HCT116 (cell line): ENCODE data around the gene APBA2. TPM values are rescaled to one million over a fixed set of nuclear protein-coding genes. Genes with fewer than 3 reads are reported as not detected.

Experiments
- ATAC-seq: fragments of 200-7000 bp; cut with Tn5 transposase; 2 replicates; pipeline ENCODE4 v1.9.1; 2020; ENCODE audit warnings: mild to moderate bottlenecking, moderate library complexity
- BruUV-seq: library from RNA; stranded (reverse); fragments of 400-500 nt; replicated peaks from 2 replicates; lab custom pipeline; 2021; lab: Mats Ljungman, UMichigan
- CTCF ChIA-PET: fragments of 300-600 bp; sonication (Branson Sonifier 250); formaldehyde crosslinking; loops from one replicate; lab custom pipeline; 2021; ENCODE audit warnings: antibody characterized with exemption; lab: Charles Lee
- POLR2A ChIA-PET: fragments of 300-600, 350-600 bp; sonication (Branson Sonifier 250); formaldehyde crosslinking; loops from one replicate; lab custom pipeline; 2021; ENCODE audit warnings: antibody characterized with exemption; lab: Charles Lee
- RAD21 ChIA-PET, 2 experiments: fragments of 300-600 bp; sonication (Branson Sonifier 250); formaldehyde crosslinking; loops; one replicate each; lab custom pipeline; 2023; ENCODE audit warnings: low total read pairs in 2 of 2; ENCODE audit not compliant: uncharacterized antibody in 2 of 2, unreplicated experiment in 2 of 2, low non-redundant PET in 1 of 2; lab: Charles Lee
- DNase-seq: peaks from one replicate; pipeline ENCODE4 v3.0.0-alpha.2; 2010; ENCODE audit warnings: low read depth, low spot score
- H2AFZ ChIP-seq: fragments of 200-600 bp; shearing (Covaris generic), sonication (generic); 2 replicates; pipeline ENCODE4 v1.6.1; 2017; ENCODE audit warnings: low read depth, mixed run types, mixed read lengths, antibody characterized with exemption, low read length; ENCODE audit not compliant: poor library complexity, severe bottlenecking
- H3K27ac ChIP-seq: 2 replicates; pipeline ENCODE4 v1.5.1; 2012; ENCODE audit warnings: low read depth, low read length
- H3K27me3 ChIP-seq: fragments of 200-600 bp; sonication (generic); 2 replicates; pipeline ENCODE4 v1.6.1; 2016; ENCODE audit warnings: mixed run types, low read length, mixed read lengths; ENCODE audit not compliant: insufficient read depth
- H3K36me3 ChIP-seq, 2 experiments: fragments of 200-500 bp in 1 of 2; fragments of 200-600 bp in 1 of 2; sonication (Bioruptor generic) in 1 of 2; sonication (generic) in 1 of 2; 2 replicates each; pipeline versions ENCODE4 v1.5.1 to v1.6.1; 2014 to 2016; ENCODE audit warnings: low read length in 2 of 2, inconsistent platforms in 1 of 2, mixed read lengths in 1 of 2, mixed run types in 1 of 2; ENCODE audit not compliant: insufficient read depth in 2 of 2, control insufficient read depth in 1 of 2
- H3K4me1 ChIP-seq, 2 experiments: fragments of 200-600 bp in 1 of 2; sonication (generic) in 1 of 2; 2 replicates each; pipeline versions ENCODE4 v1.5.1 to v1.6.1; 2012 to 2017; ENCODE audit warnings: low read length in 2 of 2, inconsistent platforms in 1 of 2, mild to moderate bottlenecking in 1 of 2, mixed read lengths in 1 of 2, mixed run types in 1 of 2, moderate library complexity in 1 of 2; ENCODE audit not compliant: insufficient read depth in 2 of 2, control insufficient read depth in 1 of 2
- H3K4me2 ChIP-seq: fragments of 200-600 bp; sonication (generic); 2 replicates; pipeline ENCODE4 v1.6.1; 2017; ENCODE audit warnings: mixed run types, low read length, mixed read lengths
- H3K4me3 ChIP-seq, 2 experiments: fragments of 200-600 bp in 1 of 2; sonication (generic) in 1 of 2; replicated peaks in 1 of 2; 2 replicates each; pipeline ENCODE4 v1.5.1; 2011 to 2016; ENCODE audit warnings: low read length in 2 of 2, control low read depth in 1 of 2, low read depth in 1 of 2, mild to moderate bottlenecking in 1 of 2, mixed read lengths in 1 of 2, mixed run types in 1 of 2
- H3K79me2 ChIP-seq: fragments of 200-600 bp; sonication (generic); 2 replicates; pipeline ENCODE4 v1.6.1; 2017; ENCODE audit warnings: mild to moderate bottlenecking, mixed run types, low read length, moderate library complexity, mixed read lengths; ENCODE audit not compliant: insufficient read depth
- H3K9ac ChIP-seq: fragments of 200-600 bp; sonication (generic); 2 replicates; pipeline ENCODE4 v1.6.1; 2016; ENCODE audit warnings: low read length, mixed read lengths
- H3K9me2 ChIP-seq: fragments of 200-600 bp; sonication (generic), shearing (Covaris generic); 2 replicates; pipeline ENCODE4 v1.6.1; 2017; ENCODE audit warnings: mixed run types, mild to moderate bottlenecking, moderate library complexity; ENCODE audit not compliant: insufficient read depth
- H3K9me3 ChIP-seq, 2 experiments: fragments of 200-500 bp in 1 of 2; fragments of 200-600 bp in 1 of 2; sonication (Bioruptor generic) in 1 of 2; sonication (generic) in 1 of 2; 2 replicates each; pipeline ENCODE4 v1.6.1; 2014 to 2017; ENCODE audit warnings: low read length in 2 of 2, mixed read lengths in 2 of 2, inconsistent platforms in 1 of 2, low read depth in 1 of 2, mild to moderate bottlenecking in 1 of 2, mixed run types in 1 of 2, moderate library complexity in 1 of 2; ENCODE audit not compliant: control insufficient read depth in 1 of 2, insufficient read depth in 1 of 2
- H4K20me1 ChIP-seq: fragments of 200-600 bp; sonication (generic), shearing (Covaris generic); 2 replicates; pipeline ENCODE4 v1.6.1; 2017; ENCODE audit warnings: mixed run types, mild to moderate bottlenecking, moderate library complexity; ENCODE audit not compliant: insufficient read depth
- ELF1 ChIP-seq: IDR thresholded peaks from 2 replicates; pipeline ENCODE4 v1.6.1; 2012; ENCODE audit warnings: low read depth, borderline replicate concordance
- EZH2 ChIP-seq: fragments of 200-600 bp; sonication (generic); IDR thresholded peaks from 2 replicates; pipeline ENCODE4 v1.6.1; 2017; ENCODE audit warnings: antibody characterized with exemption, mixed run types
- JUND ChIP-seq: IDR thresholded peaks from 2 replicates; pipeline ENCODE4 v1.6.1; 2012
- REST ChIP-seq: IDR thresholded peaks from 2 replicates; pipeline ENCODE4 v1.6.1; 2012; ENCODE audit warnings: low read depth
- SIN3A ChIP-seq: IDR thresholded peaks from 2 replicates; pipeline ENCODE4 v1.6.1; 2012; ENCODE audit warnings: low read depth
- SP1 ChIP-seq: IDR thresholded peaks from 2 replicates; pipeline ENCODE4 v1.6.1; 2012; ENCODE audit warnings: low read depth
- ZBTB33 ChIP-seq: IDR thresholded peaks from 2 replicates; pipeline ENCODE4 v1.6.1; 2011; ENCODE audit warnings: mild to moderate bottlenecking, low read length, moderate library complexity; ENCODE audit not compliant: insufficient replicate concordance; ENCODE audit errors: extremely low read depth
- ZNF274 ChIP-seq: fragments of 200-500 bp; sonication (Bioruptor generic); IDR thresholded peaks from 2 replicates; pipeline ENCODE4 v1.6.1; 2014; ENCODE audit warnings: mild to moderate bottlenecking, low read depth, low read length, inconsistent platforms
- intact Hi-C: fragments of 100-400 bp; cut with micrococcal nuclease; formaldehyde crosslinking; loops from 2 replicates; pipeline ENCODE4 v1.10.0; 2022
- total RNA-seq: library from RNA; stranded (reverse); gene quantifications from one replicate; pipeline ENCODE4 v1.2.1, GENCODE V29; 2021; ENCODE audit not compliant: unreplicated experiment

The APBA2 gene
- total RNA-seq, 1 experiment from 2014 or later = 0.47 TPM

GRCh38 chr15:29140475-29141307 is 254.9 kb downstream of the APBA2 start:
- H3K9me2 ChIP-seq = no peaks in the 10 kb centered on the region
- no peaks in the 10 kb centered on the region for H3K79me2 ChIP-seq
- no peak overlapping the region for H2AFZ ChIP-seq
- ChIA-PET POLR2A (interaction anchor here (1.4 kb wide), 1 partner anchor 16 kb away, joined by 3 read pairs; no protein-coding TSS in a partner anchor), CTCF (interaction anchor here (0.6 to 1.7 kb wide), 18 partner anchors 8 to 934 kb away, joined by 3 to 19 read pairs (median 4); no protein-coding TSS in a partner anchor)
- H3K9me3 ChIP-seq = no peaks in the 10 kb centered on the region
- H3K4me2 ChIP-seq = peak overlapping the region; percentile 63
- no peak overlapping the region for H3K27ac ChIP-seq
- H3K36me3 ChIP-seq = no peaks in the 10 kb centered on the region
- H4K20me1 ChIP-seq = no peaks in the 10 kb centered on the region
- ATAC-seq = no peak
- no peak overlapping the region for H3K9ac ChIP-seq
- no peak for TF ChIP-seq SIN3A
- TF ChIP-seq SP1 = no peak
- TF ChIP-seq ZBTB33 = no peak
- TF ChIP-seq REST = no peak
- TF ChIP-seq EZH2 = no peak
- no peak for TF ChIP-seq ELF1
- TF ChIP-seq ZNF274 = no peak
- TF ChIP-seq JUND = no peak
- TF ChIP-seq, all 23 proteins: peak for 0
- H3K4me3 ChIP-seq = no peak overlapping the region
- peaks cover 20% of the 10 kb centered on the region; the same call in 1 of the 2 replicates for H3K27me3 ChIP-seq
- intact Hi-C loops = loop anchor here (10.0 kb wide), 1 partner anchor 264 kb away; no protein-coding TSS in a partner anchor
- H3K4me1 ChIP-seq = peaks cover 2 to 8% of the 10 kb centered on the region in 2 experiments; a peak in 1 of 4 replicates
- BruUV-seq = no TSS peak
- RAD21 ChIA-PET = no interaction called here
- DNase-seq = no peak
